GM21423 (cell line): Measurements from ENCODE around the gene MCOLN3.

Source experiments
- ATAC-seq: cut with Tn5 transposase; IDR thresholded peaks from one replicate; pipeline ENCODE4 v1.9.1; 2021; ENCODE audit warnings: mild to moderate bottlenecking, moderate library complexity; ENCODE audit not compliant: unreplicated experiment

The MCOLN3 gene

DNA sequence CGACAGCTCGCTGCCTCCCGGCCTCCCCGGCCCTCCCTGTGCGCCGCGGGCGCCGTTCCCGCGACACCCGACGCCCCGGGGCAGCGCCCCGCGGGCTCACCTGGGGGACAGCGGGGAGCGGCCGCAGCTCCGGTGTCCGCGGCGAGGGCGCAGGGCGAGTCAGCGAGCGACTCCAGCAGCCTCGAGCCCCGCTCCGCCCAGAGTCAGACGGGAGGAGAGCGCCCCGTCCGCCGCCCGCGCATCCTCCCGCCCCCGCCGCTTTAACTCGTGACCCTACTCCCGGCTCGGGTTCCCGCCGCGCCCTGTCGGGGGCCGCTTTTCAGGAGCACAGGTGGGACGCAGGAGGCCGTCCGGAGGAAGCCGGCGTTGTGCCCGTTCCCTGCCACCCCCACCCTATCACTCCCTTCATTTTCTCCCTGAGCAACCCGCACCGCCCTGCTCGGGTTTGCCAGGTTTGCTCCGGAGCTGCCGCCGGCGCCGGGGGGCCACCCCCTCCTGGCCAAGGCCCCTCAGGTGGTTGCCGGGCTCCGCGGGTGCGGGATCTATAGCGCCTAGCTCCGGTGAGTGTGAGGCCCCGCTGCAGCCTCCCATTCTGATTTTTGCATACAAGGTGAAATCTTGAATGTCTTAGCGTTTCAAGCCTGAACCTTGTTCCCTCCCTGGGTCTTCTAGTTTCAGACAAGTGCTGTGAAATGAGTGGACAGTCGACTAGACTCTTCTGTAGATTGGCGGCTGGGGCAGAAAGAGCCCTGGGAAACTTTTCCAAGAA, at the start of gene MCOLN3:
Gene MCOLN3 (minus strand): TSS at position 205 of the 769 bp plus-strand sequence. CDS start 3,140 bp downstream, outside the sequence.
- ATAC-seq = peak; percentile 61

GRCh38 chr1:85093644-85094043, 45.3 kb upstream of the MCOLN3 start:
- ATAC-seq = no peak

- ATAC-seq = peak; percentile 46
These were observed 43.5 kb upstream of the MCOLN3 start for GRCh38 chr1:85091671-85092280.

GRCh38 chr1:85090225-85090624, 41.9 kb upstream of the MCOLN3 start:
- ATAC-seq = no peak

DNA sequence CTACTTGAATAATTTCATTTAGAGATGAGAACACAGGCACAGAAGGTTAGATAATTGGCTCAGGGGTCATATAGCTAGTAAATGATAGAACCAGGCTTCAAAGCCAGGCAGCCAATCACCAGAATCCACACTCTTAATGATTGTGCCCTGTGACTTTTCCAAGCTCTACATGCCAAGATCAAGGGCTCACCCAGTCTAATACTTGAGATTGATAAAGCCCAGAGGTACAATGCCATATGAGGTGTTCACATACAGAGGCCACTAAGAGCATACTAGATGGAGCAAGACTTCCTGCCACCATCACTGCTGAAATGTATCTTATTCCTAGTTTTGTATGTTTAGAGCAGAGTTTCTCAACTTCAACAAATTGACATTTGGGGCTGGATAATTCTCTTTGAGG, 40.9 kb upstream of the MCOLN3 start:
- no peak for ATAC-seq

GRCh38 chr1:85088408-85088784, 40.1 kb upstream of the MCOLN3 start:
- ATAC-seq = no peak

DNA sequence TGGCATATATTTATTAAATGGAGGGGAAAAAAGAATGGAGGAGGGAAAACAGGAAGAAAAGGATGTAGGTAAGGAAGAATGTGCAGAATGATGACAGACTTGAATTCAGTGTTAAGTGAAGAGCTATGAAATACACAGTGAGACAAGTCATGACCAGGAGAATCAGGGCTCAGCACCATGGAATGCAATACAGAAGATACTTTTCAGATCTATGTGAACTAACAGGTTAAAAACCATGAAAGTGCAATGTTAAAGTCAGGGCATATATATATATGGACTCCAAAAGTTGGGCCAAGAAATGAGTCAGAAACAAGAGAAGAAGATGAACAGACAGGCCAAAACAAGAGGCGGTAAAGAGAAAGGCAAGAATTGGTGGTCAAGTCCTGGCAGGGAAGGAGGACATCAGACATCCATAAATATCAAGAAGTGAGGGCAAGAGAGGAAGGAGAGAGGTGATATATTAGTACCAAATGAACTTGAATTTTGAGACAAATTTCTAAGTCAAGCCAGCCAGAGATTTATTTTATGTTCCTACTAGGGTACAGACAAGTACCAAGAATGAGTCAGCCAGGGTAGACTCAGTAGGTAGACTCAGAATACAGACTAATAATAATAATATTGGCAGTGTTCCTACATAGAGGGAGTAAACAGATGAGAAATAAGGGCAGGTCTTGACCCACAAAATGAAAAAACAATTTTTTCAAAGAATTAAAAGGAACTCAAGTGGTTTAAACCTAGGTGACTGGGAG, 39.5 kb upstream of the MCOLN3 start:
- no peak for ATAC-seq

DNA sequence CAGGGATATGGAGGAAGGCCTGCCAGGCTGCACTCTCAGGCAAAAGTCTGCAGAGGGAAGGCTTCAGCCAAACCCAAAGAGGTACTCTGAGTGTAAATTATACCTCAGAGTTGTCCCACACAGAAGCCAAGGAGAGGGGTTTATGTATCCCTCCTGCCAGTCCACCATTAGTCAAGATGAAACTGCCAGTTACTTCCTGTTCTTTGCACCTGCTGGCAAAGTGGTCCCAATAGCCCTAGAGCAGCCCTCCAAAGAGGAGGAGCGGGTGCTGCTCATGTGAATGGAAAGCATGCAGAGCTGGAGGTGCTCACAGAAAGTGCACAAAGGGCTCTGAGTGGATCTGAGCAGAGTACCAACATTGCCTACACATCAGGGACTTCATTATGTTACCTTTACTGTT, 37.1 kb upstream of the MCOLN3 start:
- ATAC-seq = no peak

- ATAC-seq = no peak
These were observed 30.6 kb upstream of the MCOLN3 start for GRCh38 chr1:85078903-85079302.

- no peak for ATAC-seq
These were observed 26.2 kb upstream of the MCOLN3 start for GRCh38 chr1:85074365-85074964.

- ATAC-seq = no peak
These were observed 22.7 kb upstream of the MCOLN3 start for GRCh38 chr1:85070972-85071492.

DNA sequence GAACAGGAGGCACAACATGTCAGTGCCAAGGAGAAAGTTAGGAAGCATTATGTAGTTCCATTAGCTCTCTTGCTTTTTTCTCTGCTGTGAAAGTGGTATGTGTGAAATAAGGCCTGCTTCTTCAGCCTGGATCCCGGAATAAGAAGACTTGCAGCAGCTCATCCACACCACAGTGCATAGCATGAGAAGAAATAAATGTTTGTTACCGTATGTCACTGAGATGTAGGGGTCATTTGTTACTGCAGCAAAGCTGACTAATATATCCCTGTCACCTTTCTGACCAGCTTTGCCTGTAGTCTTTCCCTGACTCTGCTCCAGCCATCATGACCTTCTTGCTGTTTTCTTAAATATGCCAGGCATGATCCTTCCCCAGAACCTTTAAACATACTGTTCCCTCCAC, 20.5 kb upstream of the MCOLN3 start:
- ATAC-seq = no peak

DNA sequence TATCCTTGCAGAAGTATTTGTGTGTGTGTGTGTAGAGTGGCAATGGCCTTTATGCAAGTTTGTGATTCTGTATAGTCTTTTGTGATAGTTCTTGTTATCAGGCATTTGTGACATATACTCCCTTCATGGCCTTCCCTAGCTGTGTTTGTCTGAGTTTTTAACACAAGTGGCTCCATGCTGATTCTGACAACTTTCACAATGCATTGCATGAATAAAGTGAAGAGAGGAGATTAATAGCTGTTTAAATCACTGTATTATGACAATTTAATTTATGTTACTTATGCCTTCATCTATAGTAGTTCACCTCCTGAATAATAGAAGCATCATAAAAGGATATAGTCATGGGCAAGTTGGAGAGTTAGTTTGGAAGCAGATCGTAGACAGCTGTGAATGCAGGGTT, 17.2 kb upstream of the MCOLN3 start:
- ATAC-seq = no peak

- peak; percentile 1 for ATAC-seq
These were observed 14.2 kb upstream of the MCOLN3 start for GRCh38 chr1:85062425-85063026.

- peak; percentile 100 for ATAC-seq
These were observed 13.6 kb upstream of the MCOLN3 start for GRCh38 chr1:85061711-85062424.

DNA sequence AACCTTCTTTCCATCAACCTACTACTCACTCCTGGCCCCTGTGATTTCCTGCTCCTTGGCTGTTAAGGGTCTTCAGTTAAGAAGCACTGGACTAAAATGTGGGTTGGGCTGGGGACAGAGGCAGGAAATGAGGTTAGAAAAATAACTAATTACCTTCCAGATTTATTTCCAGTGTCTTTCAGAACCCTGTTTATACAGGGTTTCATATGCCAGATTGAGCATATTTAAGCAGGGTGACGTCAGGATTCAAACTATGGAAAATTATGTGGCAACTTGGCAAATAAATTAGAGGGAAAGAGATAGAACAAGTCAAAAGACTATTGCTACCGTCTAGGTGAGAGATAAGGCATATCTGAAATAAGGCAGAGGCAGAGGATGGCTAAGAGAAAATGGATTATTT, 11.7 kb upstream of the MCOLN3 start:
- no peak for ATAC-seq

DNA sequence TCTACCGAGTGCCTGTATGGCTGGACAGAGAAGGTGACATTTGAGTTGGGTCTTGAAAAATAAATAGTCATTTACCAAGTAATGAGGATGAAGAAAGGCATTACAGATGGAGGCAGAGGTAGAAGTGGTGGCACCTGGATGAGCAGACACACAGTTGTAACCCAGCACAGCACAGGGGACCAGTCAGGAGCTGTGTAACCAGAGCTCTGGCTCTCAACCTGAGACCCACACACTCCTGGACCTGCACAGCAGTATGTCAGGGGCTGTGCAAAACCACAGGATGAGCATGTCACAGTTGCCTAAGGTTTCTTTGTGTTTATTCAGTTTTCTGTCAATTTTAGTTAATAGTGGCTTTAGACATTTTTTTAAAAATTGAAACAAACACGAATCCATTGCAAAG, 11.3 kb upstream of the MCOLN3 start:
- no peak for ATAC-seq

DNA sequence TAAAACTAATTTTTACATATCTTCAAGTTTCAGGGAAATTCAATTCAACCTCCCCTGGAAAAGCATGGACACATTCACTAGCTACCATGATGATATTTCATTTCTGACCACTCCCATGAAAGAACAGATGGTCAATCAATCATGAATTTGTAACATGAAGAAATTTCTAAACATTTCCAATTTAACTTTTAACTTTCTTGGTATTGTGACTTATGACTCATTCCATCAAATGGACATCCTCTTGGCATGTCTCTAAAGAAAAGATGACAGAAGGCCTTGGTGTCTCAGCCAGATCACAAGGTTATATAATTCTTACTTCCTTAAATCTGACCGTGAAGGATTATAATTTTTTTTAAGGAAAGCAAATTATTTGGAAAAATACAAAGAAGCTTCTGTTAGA, 10.5 kb upstream of the MCOLN3 start:
- ATAC-seq = no peak

DNA sequence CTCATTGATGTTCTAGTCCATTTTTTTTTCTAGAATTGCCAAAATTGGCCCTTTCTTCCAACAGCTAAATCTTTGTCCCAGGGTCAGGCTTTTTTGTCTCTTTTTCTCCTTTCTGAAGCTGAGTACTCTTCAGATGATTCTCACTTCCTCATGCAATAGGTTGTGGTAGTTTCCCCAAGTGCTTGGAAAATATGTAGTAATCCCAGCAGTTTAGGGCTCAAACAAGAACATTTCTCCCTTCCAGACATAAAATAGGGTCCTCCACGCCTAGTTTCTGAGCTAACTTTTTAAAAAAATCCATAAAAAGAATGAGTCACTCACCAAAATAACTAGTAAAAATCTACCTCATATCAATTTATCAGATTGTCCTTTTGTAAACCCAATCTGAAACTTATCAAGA, 10.0 kb upstream of the MCOLN3 start:
- ATAC-seq = no peak

DNA sequence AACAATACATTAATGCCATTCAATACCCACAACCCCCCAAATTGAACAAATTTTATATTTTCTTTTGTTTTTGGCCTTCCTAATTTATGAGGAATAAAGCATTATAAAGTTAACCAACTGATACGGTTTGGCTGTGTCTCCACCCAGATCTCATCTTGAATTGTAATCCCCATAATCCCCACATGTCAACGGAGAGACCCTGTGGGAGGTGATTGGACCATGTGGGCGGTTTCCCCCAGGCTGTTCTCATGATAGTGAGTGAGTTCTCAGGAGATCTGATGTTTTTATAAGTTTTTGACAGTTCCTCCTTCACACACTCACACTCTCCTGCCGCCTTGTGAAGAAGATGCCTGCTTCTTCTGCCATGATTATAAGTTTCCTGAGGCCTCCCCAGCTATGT, 6.4 kb upstream of the MCOLN3 start:
- ATAC-seq = no peak
